ENCODE data around the gene NAGK. TPM values are rescaled to one million over a fixed set of nuclear protein-coding genes. Genes with fewer than 3 reads are reported as not detected.

The NAGK gene
- total RNA-seq, 1 donor from 2014 or later, result 166 TPM

GRCh38 chr2:71066856-71067255 lies 1.6 kb upstream of the NAGK start:
- peaks cover 6% of the 10 kb centered on the region for H3K36me3 Mint-ChIP-seq (ENCODE audit: low read depth)
- H3K4me1 Mint-ChIP-seq (ENCODE audit: low read depth), result peaks cover 32% of the 10 kb centered on the region
- H3K9me3 Mint-ChIP-seq (ENCODE audit: low read depth), result no peaks in the 10 kb centered on the region
- H3K27ac Mint-ChIP-seq (ENCODE audit: unreplicated experiment), result no peak overlapping the region
- no peak for TF ChIP-seq CTCF (IDR thresholded peaks at IDR 0.05)
- H3K4me3 Mint-ChIP-seq (ENCODE audit: unreplicated experiment), result no peak overlapping the region
- peaks cover 4% of the 10 kb centered on the region for H3K27me3 Mint-ChIP-seq (ENCODE audit: low read depth)
- no peak for DNase-seq (ENCODE audit: low spot score)

- DNase-seq (ENCODE audit: low spot score), result no peak
- peak overlapping the region; percentile 94 for H3K4me3 Mint-ChIP-seq (ENCODE audit: unreplicated experiment)
- H3K9me3 Mint-ChIP-seq (ENCODE audit: low read depth), result no peaks in the 10 kb centered on the region
- peak overlapping the region; percentile 98 for H3K27ac Mint-ChIP-seq (ENCODE audit: unreplicated experiment)
- H3K4me1 Mint-ChIP-seq (ENCODE audit: low read depth), result peaks cover 35% of the 10 kb centered on the region
- peaks cover 4% of the 10 kb centered on the region for H3K27me3 Mint-ChIP-seq (ENCODE audit: low read depth)
- peaks cover 8% of the 10 kb centered on the region for H3K36me3 Mint-ChIP-seq (ENCODE audit: low read depth)
- peak; percentile 27 for TF ChIP-seq CTCF (IDR thresholded peaks at IDR 0.05)
Observed at GRCh38 chr2:71067567-71068217, 756 bp upstream of the NAGK start.

- no peak for TF ChIP-seq CTCF (IDR thresholded peaks at IDR 0.05)
- Mint-ChIP-seq H3K27me3 (ENCODE audit: low read depth) (peaks cover 4% of the 10 kb centered on the region), H3K27ac (ENCODE audit: unreplicated experiment) (no peak overlapping the region), H3K9me3 (ENCODE audit: low read depth) (no peaks in the 10 kb centered on the region), H3K4me3 (ENCODE audit: unreplicated experiment) (peak overlapping the region; percentile 94), H3K36me3 (ENCODE audit: low read depth) (peaks cover 21% of the 10 kb centered on the region), H3K4me1 (ENCODE audit: low read depth) (peaks cover 35% of the 10 kb centered on the region)
- DNase-seq (ENCODE audit: low spot score), result no peak
Observed at GRCh38 chr2:71069376-71069775, 928 bp downstream of the NAGK start.

- DNase-seq (ENCODE audit: low spot score), result no peak
- peak overlapping the region; percentile 37 for H3K27ac Mint-ChIP-seq (ENCODE audit: unreplicated experiment)
- no peaks in the 10 kb centered on the region for H3K9me3 Mint-ChIP-seq (ENCODE audit: low read depth)
- peak overlapping the region; percentile 94 for H3K4me3 Mint-ChIP-seq (ENCODE audit: unreplicated experiment)
- H3K27me3 Mint-ChIP-seq (ENCODE audit: low read depth), result no peaks in the 10 kb centered on the region
- H3K36me3 Mint-ChIP-seq (ENCODE audit: low read depth), result peaks cover 21% of the 10 kb centered on the region
- TF ChIP-seq CTCF (IDR thresholded peaks at IDR 0.05), result peak; percentile 63
- H3K4me1 Mint-ChIP-seq (ENCODE audit: low read depth), result peaks cover 35% of the 10 kb centered on the region
Observed at GRCh38 chr2:71070294-71071093, 2.0 kb downstream of the NAGK start.

- Mint-ChIP-seq H3K4me1 (ENCODE audit: low read depth) (peaks cover 35% of the 10 kb centered on the region), H3K36me3 (ENCODE audit: low read depth) (peaks cover 25% of the 10 kb centered on the region), H3K27me3 (ENCODE audit: low read depth) (no peaks in the 10 kb centered on the region), H3K27ac (ENCODE audit: unreplicated experiment) (peak overlapping the region; percentile 52), H3K9me3 (ENCODE audit: low read depth) (no peaks in the 10 kb centered on the region), H3K4me3 (ENCODE audit: unreplicated experiment) (no peak overlapping the region)
- no peak for TF ChIP-seq CTCF (IDR thresholded peaks at IDR 0.05)
- DNase-seq (ENCODE audit: low spot score), result no peak
Observed at GRCh38 chr2:71071681-71072398, 3.4 kb downstream of the NAGK start.

All from chondrocyte (in vitro differentiated cells).